ENCODE measurements around the gene MCRIP1. TPM values are rescaled to one million over a fixed set of nuclear protein-coding genes. Genes with fewer than 3 reads are reported as not detected.
A peak's percentile ranks its signal among the peaks of the same experiment; 100 is the strongest.

MCRIP1 gene
- total and polyA plus RNA-seq, 9 of the 15 experiments (the other 6 are each of a cell fraction or from before 2014, with no cell fraction given) = 0.39 to 35.8 (median 9.7) TPM

- TF ChIP-seq USF2 (CRISPR knock-in tag; IDR thresholded peaks at IDR 0.05) (peak; percentile 73), E2F5 (CRISPR knock-in tag; IDR thresholded peaks at IDR 0.05) (no peak), GABPA (tag; conservative IDR thresholded peaks at IDR 0.05; ENCODE audit: low read depth) (peak; percentile 78), BRF2 (IDR thresholded peaks at IDR 0.05; ENCODE audit: borderline replicate concordance, insufficient read depth, insufficient read length) (no peak), NFYB (IDR thresholded peaks at IDR 0.05; ENCODE audit: extremely low read depth, insufficient read length) (no peak), ZNF77 (CRISPR knock-in tag; IDR thresholded peaks at IDR 0.05) (peak; percentile 71; the same call in 1 of the 2 replicates), SRSF9 (IDR thresholded peaks at IDR 0.05; ENCODE audit: borderline replicate concordance, low read depth, low read length) (no peak), RBM15 (IDR thresholded peaks at IDR 0.05; ENCODE audit: insufficient read depth, low read length) (no peak), EWSR1 (IDR thresholded peaks at IDR 0.05; ENCODE audit: borderline replicate concordance, low read depth, partially characterized antibody) (no peak), ZBTB9 (CRISPR knock-in tag; IDR thresholded peaks at IDR 0.05) (peak; percentile 77; the same call in 1 of the 2 replicates), KDM4B (IDR thresholded peaks at IDR 0.05; ENCODE audit: borderline replicate concordance in 2 of 2, low read depth in 1 of 2) (peak in 1 of 2 experiments; percentile 84; a peak in 1 of 4 replicates), ETS1 (conservative IDR thresholded peaks at IDR 0.05; ENCODE audit: control insufficient read depth, low read depth, low read length) (peak; percentile 71), U2AF2 (optimal IDR thresholded peaks at IDR 0.05; ENCODE audit: low read depth, low read length) (no peak)
Measured at GRCh38 chr17:81871387-81872230, 38.5 kb upstream of the MCRIP1 start (continued).

All from K562 (cell line).